WTC11 (cell line): Measurements from ENCODE around the gene ERP29. TPM values are rescaled to one million over a fixed set of nuclear protein-coding genes. Genes with fewer than 3 reads are reported as not detected.

ENCODE experiments used
- ATF1 ChIP-seq: sonication (generic); formaldehyde crosslinking; IDR thresholded peaks from 2 replicates; pipeline ENCODE4 v1.8.1; 2023; ENCODE audit warnings: mild to moderate bottlenecking, moderate library complexity, missing genetic modification reagents
- ESRRA ChIP-seq: sonication (generic); formaldehyde crosslinking; IDR thresholded peaks from 2 replicates; pipeline ENCODE4 v1.8.1; 2022; ENCODE audit warnings: mild to moderate bottlenecking, missing genetic modification reagents, borderline replicate concordance
- FOXP1 ChIP-seq: sonication (generic); formaldehyde crosslinking; IDR thresholded peaks from 2 replicates; pipeline ENCODE4 v1.8.0; 2022; ENCODE audit warnings: missing genetic modification reagents, mild to moderate bottlenecking, moderate library complexity, borderline replicate concordance
- KAT7 ChIP-seq: sonication (generic); formaldehyde crosslinking; IDR thresholded peaks from 2 replicates; pipeline ENCODE4 v1.8.1; 2023; ENCODE audit warnings: missing genetic modification reagents, mild to moderate bottlenecking, borderline replicate concordance
- NR2C2 ChIP-seq: sonication (generic); formaldehyde crosslinking; IDR thresholded peaks from 2 replicates; pipeline ENCODE4 v1.8.0; 2022; ENCODE audit warnings: mild to moderate bottlenecking, missing genetic modification reagents
- NR3C1 ChIP-seq: sonication (generic); formaldehyde crosslinking; conservative IDR thresholded peaks from 2 replicates; pipeline ENCODE4 v1.8.1; 2023; ENCODE audit warnings: low read depth, mild to moderate bottlenecking, missing genetic modification reagents
- SP1 ChIP-seq: sonication (generic); formaldehyde crosslinking; conservative IDR thresholded peaks from 2 replicates; pipeline ENCODE4 v1.8.1; 2022; ENCODE audit warnings: missing genetic modification reagents
- TEAD4 ChIP-seq: sonication (generic); formaldehyde crosslinking; IDR thresholded peaks from 2 replicates; pipeline ENCODE4 v1.8.0; 2022; ENCODE audit warnings: mild to moderate bottlenecking, missing genetic modification reagents
- TP53 ChIP-seq: sonication (generic); formaldehyde crosslinking; IDR thresholded peaks from 2 replicates; pipeline ENCODE4 v1.8.1; 2023; ENCODE audit warnings: mild to moderate bottlenecking, missing genetic modification reagents
- ZNF138 ChIP-seq: sonication (generic); formaldehyde crosslinking; conservative IDR thresholded peaks from 2 replicates; pipeline ENCODE4 v1.8.1; 2022; ENCODE audit warnings: mild to moderate bottlenecking, moderate library complexity, missing genetic modification reagents
- ZNF416 ChIP-seq: fragments of 250-450 bp; sonication (Bioruptor Pico); IDR thresholded peaks from 2 replicates; pipeline ENCODE4 v1.9.0; 2021; ENCODE audit warnings: mild to moderate bottlenecking, inconsistent platforms
- ZNF423 ChIP-seq: fragments of 250-450 bp; sonication (Bioruptor Pico); IDR thresholded peaks from 2 replicates; pipeline ENCODE4 v2.1.2; 2022; ENCODE audit warnings: mild to moderate bottlenecking, moderate library complexity
- total RNA-seq: library from RNA; stranded (reverse); gene quantifications from 3 replicates; pipeline ENCODE4 v1.2.3, GENCODE V29; 2021
- TF ChIP-seq, protein P1 (sequence below): sonication (generic); formaldehyde crosslinking; IDR thresholded peaks from 2 replicates; pipeline ENCODE4 v1.8.1; 2023; ENCODE audit warnings: mild to moderate bottlenecking, missing genetic modification reagents, borderline replicate concordance
- TF ChIP-seq, protein P2 (sequence below): fragments of 250-450 bp; sonication (Bioruptor Pico); IDR thresholded peaks from 2 replicates; pipeline ENCODE4 v1.9.0; 2021; ENCODE audit warnings: mild to moderate bottlenecking, borderline replicate concordance
- TF ChIP-seq, protein P3 (sequence below): sonication (generic); formaldehyde crosslinking; IDR thresholded peaks from 2 replicates; pipeline ENCODE4 v1.8.0; 2022; ENCODE audit warnings: missing genetic modification reagents
- TF ChIP-seq, protein P4 (sequence below): sonication (generic); formaldehyde crosslinking; IDR thresholded peaks from 2 replicates; pipeline ENCODE4 v1.8.1; 2022; ENCODE audit warnings: low read depth, missing genetic modification reagents, borderline replicate concordance
- TF ChIP-seq, protein P5 (sequence below): sonication (generic); formaldehyde crosslinking; IDR thresholded peaks from 2 replicates; pipeline ENCODE4 v1.8.0; 2022; ENCODE audit warnings: mild to moderate bottlenecking, missing genetic modification reagents
- TF ChIP-seq, protein P6 (sequence below): sonication (generic); formaldehyde crosslinking; IDR thresholded peaks from 2 replicates; pipeline ENCODE4 v1.8.0; 2022; ENCODE audit warnings: mild to moderate bottlenecking, missing genetic modification reagents
- TF ChIP-seq, protein P7 (sequence below): fragments of 250-450 bp; sonication (Bioruptor Pico); IDR thresholded peaks from 2 replicates; pipeline ENCODE4 v1.9.0; 2021; ENCODE audit warnings: moderate library complexity, mild to moderate bottlenecking, inconsistent platforms, borderline replicate concordance
- TF ChIP-seq, protein P8 (sequence below): sonication (generic); formaldehyde crosslinking; IDR thresholded peaks from 2 replicates; pipeline ENCODE4 v1.8.0; 2022; ENCODE audit warnings: mild to moderate bottlenecking, missing genetic modification reagents

ERP29 gene
- total RNA-seq, 1 experiment from 2014 or later = 162 TPM

DNA sequence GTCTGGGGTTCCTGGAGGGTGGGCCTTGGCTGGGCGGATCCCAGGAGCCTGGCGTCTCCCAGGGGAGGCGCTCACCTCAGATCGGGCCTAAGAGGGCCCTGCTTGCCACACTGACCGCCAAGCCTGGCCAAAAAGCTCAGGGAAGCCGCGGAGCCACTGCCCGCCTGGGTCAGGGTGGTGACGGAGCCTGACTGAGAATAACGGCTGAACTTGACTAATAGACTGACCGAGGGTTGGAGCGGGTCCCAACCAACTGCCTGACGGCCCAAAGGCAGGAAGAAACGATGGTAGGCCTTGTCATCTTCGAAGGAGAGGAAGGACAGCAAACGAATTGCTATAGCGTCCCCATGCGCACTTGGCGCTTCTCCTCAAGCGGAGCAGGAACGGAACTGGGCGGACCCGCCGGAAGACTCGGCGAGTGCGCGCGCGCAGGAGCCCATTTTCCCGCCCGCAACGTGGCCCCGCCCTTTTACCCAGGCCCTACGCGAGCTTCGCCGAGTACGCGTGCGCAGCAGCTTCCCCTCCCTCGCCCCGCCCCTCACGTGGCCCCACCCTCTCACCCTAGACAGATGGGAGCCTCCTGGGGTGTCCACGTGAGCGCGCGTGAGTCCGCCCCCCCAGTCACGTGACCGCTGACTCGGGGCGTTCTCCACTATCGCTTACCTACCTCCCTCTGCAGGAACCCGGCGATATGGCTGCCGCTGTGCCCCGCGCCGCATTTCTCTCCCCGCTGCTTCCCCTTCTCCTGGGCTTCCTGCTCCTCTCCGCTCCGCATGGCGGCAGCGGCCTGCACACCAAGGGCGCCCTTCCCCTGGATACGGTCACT, at the start of gene ERP29, which contains the start of gene TMEM116 (continued):
- TF ChIP-seq, protein P1, sequence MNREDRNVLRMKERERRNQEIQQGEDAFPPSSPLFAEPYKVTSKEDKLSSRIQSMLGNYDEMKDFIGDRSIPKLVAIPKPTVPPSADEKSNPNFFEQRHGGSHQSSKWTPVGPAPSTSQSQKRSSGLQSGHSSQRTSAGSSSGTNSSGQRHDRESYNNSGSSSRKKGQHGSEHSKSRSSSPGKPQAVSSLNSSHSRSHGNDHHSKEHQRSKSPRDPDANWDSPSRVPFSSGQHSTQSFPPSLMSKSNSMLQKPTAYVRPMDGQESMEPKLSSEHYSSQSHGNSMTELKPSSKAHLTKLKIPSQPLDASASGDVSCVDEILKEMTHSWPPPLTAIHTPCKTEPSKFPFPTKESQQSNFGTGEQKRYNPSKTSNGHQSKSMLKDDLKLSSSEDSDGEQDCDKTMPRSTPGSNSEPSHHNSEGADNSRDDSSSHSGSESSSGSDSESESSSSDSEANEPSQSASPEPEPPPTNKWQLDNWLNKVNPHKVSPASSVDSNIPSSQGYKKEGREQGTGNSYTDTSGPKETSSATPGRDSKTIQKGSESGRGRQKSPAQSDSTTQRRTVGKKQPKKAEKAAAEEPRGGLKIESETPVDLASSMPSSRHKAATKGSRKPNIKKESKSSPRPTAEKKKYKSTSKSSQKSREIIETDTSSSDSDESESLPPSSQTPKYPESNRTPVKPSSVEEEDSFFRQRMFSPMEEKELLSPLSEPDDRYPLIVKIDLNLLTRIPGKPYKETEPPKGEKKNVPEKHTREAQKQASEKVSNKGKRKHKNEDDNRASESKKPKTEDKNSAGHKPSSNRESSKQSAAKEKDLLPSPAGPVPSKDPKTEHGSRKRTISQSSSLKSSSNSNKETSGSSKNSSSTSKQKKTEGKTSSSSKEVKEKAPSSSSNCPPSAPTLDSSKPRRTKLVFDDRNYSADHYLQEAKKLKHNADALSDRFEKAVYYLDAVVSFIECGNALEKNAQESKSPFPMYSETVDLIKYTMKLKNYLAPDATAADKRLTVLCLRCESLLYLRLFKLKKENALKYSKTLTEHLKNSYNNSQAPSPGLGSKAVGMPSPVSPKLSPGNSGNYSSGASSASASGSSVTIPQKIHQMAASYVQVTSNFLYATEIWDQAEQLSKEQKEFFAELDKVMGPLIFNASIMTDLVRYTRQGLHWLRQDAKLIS (CRISPR knock-in tag) = no peak; the same call in 1 of the 2 replicates
- TF ChIP-seq TEAD4 (no peak; the same call in 1 of the 2 replicates), TP53 (no peak), ZNF416 (no peak), ZNF423 (CRISPR knock-in tag) (no peak), ESRRA (CRISPR knock-in tag) (peak; percentile 45), NR3C1 (CRISPR knock-in tag) (no peak), FOXP1 (CRISPR knock-in tag) (peak; percentile 56), ATF1 (no peak; the same call in 1 of the 2 replicates), NR2C2 (CRISPR knock-in tag) (0 out of 2 replicates have a peak, but pooled peaks have one; percentile 27), SP1 (CRISPR knock-in tag) (peak; percentile 96), KAT7 (CRISPR knock-in tag) (peak; percentile 63; the same call in 1 of the 2 replicates), ZNF138 (no peak)
- TF ChIP-seq, protein P2, sequence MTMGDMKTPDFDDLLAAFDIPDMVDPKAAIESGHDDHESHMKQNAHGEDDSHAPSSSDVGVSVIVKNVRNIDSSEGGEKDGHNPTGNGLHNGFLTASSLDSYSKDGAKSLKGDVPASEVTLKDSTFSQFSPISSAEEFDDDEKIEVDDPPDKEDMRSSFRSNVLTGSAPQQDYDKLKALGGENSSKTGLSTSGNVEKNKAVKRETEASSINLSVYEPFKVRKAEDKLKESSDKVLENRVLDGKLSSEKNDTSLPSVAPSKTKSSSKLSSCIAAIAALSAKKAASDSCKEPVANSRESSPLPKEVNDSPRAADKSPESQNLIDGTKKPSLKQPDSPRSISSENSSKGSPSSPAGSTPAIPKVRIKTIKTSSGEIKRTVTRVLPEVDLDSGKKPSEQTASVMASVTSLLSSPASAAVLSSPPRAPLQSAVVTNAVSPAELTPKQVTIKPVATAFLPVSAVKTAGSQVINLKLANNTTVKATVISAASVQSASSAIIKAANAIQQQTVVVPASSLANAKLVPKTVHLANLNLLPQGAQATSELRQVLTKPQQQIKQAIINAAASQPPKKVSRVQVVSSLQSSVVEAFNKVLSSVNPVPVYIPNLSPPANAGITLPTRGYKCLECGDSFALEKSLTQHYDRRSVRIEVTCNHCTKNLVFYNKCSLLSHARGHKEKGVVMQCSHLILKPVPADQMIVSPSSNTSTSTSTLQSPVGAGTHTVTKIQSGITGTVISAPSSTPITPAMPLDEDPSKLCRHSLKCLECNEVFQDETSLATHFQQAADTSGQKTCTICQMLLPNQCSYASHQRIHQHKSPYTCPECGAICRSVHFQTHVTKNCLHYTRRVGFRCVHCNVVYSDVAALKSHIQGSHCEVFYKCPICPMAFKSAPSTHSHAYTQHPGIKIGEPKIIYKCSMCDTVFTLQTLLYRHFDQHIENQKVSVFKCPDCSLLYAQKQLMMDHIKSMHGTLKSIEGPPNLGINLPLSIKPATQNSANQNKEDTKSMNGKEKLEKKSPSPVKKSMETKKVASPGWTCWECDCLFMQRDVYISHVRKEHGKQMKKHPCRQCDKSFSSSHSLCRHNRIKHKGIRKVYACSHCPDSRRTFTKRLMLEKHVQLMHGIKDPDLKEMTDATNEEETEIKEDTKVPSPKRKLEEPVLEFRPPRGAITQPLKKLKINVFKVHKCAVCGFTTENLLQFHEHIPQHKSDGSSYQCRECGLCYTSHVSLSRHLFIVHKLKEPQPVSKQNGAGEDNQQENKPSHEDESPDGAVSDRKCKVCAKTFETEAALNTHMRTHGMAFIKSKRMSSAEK (CRISPR knock-in tag) = no peak
- TF ChIP-seq, protein P3, sequence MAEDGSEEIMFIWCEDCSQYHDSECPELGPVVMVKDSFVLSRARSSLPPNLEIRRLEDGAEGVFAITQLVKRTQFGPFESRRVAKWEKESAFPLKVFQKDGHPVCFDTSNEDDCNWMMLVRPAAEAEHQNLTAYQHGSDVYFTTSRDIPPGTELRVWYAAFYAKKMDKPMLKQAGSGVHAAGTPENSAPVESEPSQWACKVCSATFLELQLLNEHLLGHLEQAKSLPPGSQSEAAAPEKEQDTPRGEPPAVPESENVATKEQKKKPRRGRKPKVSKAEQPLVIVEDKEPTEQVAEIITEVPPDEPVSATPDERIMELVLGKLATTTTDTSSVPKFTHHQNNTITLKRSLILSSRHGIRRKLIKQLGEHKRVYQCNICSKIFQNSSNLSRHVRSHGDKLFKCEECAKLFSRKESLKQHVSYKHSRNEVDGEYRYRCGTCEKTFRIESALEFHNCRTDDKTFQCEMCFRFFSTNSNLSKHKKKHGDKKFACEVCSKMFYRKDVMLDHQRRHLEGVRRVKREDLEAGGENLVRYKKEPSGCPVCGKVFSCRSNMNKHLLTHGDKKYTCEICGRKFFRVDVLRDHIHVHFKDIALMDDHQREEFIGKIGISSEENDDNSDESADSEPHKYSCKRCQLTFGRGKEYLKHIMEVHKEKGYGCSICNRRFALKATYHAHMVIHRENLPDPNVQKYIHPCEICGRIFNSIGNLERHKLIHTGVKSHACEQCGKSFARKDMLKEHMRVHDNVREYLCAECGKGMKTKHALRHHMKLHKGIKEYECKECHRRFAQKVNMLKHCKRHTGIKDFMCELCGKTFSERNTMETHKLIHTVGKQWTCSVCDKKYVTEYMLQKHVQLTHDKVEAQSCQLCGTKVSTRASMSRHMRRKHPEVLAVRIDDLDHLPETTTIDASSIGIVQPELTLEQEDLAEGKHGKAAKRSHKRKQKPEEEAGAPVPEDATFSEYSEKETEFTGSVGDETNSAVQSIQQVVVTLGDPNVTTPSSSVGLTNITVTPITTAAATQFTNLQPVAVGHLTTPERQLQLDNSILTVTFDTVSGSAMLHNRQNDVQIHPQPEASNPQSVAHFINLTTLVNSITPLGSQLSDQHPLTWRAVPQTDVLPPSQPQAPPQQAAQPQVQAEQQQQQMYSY (CRISPR knock-in tag) = no peak
- TF ChIP-seq, protein P4, sequence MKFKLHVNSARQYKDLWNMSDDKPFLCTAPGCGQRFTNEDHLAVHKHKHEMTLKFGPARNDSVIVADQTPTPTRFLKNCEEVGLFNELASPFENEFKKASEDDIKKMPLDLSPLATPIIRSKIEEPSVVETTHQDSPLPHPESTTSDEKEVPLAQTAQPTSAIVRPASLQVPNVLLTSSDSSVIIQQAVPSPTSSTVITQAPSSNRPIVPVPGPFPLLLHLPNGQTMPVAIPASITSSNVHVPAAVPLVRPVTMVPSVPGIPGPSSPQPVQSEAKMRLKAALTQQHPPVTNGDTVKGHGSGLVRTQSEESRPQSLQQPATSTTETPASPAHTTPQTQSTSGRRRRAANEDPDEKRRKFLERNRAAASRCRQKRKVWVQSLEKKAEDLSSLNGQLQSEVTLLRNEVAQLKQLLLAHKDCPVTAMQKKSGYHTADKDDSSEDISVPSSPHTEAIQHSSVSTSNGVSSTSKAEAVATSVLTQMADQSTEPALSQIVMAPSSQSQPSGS (CRISPR knock-in tag) = no peak
- TF ChIP-seq, protein P5, sequence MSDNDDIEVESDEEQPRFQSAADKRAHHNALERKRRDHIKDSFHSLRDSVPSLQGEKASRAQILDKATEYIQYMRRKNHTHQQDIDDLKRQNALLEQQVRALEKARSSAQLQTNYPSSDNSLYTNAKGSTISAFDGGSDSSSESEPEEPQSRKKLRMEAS (CRISPR knock-in tag) = peak; percentile 87
- TF ChIP-seq, protein P6, sequence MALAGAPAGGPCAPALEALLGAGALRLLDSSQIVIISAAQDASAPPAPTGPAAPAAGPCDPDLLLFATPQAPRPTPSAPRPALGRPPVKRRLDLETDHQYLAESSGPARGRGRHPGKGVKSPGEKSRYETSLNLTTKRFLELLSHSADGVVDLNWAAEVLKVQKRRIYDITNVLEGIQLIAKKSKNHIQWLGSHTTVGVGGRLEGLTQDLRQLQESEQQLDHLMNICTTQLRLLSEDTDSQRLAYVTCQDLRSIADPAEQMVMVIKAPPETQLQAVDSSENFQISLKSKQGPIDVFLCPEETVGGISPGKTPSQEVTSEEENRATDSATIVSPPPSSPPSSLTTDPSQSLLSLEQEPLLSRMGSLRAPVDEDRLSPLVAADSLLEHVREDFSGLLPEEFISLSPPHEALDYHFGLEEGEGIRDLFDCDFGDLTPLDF (CRISPR knock-in tag) = peak; percentile 92
- TF ChIP-seq, protein P7, sequence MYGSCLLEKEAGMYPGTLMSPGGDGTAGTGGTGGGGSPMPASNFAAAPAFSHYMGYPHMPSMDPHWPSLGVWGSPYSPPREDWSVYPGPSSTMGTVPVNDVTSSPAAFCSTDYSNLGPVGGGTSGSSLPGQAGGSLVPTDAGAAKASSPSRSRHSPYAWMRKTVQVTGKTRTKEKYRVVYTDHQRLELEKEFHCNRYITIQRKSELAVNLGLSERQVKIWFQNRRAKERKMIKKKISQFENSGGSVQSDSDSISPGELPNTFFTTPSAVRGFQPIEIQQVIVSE = no peak
- TF ChIP-seq, protein P8, sequence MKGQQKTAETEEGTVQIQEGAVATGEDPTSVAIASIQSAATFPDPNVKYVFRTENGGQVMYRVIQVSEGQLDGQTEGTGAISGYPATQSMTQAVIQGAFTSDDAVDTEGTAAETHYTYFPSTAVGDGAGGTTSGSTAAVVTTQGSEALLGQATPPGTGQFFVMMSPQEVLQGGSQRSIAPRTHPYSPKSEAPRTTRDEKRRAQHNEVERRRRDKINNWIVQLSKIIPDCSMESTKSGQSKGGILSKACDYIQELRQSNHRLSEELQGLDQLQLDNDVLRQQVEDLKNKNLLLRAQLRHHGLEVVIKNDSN (CRISPR knock-in tag) = peak; percentile 99
